GM18505 (cell line): ENCODE data around the gene ALOXE3.

Experiments used
- ATAC-seq: cut with Tn5 transposase; IDR thresholded peaks from one replicate; pipeline ENCODE4 v1.9.1; 2021; ENCODE audit not compliant: unreplicated experiment
- POLR2A ChIP-seq: IDR thresholded peaks from 4 replicates; pipeline ENCODE4 v1.6.1; 2011; ENCODE audit warnings: borderline replicate concordance; ENCODE audit not compliant: insufficient read depth, insufficient read length; ENCODE audit errors: extremely low read depth

ALOXE3 gene

DNA sequence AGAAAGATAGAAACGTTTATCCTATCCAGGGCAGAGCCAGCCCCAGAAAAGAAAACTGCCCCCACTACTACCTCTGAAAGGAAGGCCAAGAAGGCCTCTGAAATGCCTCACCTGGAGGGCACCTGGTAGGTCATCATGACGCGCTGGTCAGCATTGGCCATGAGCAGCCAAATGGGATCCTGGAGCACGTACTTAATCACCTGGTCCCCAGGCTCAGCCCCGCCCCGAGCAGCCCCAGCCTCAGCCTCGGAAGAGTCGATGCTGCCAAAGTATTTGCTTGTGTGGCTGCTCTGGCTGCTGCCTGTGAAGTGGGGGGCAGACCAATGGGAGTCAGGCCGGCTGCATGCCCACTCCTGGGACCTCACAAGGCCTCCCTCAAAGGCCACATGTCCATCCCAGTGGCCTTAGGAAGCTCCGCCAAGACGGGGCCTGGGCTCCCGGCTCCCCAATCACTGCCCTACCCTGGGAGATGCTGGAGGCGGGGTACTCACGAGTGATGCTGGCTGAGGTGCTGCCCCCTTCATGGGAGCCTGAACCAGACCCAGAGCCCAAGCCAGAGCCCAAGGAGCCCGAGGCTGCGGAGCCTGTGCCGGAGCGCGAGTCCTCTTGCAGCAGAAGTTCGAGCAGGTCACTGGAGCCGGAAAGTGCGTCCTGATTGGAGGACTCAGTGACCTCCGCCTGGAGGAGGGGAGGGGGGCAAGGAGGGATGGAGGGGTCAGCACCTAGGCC is 24.0 kb upstream of the ALOXE3 start:
- ATAC-seq: no peak
- no peak for TF ChIP-seq POLR2A

DNA sequence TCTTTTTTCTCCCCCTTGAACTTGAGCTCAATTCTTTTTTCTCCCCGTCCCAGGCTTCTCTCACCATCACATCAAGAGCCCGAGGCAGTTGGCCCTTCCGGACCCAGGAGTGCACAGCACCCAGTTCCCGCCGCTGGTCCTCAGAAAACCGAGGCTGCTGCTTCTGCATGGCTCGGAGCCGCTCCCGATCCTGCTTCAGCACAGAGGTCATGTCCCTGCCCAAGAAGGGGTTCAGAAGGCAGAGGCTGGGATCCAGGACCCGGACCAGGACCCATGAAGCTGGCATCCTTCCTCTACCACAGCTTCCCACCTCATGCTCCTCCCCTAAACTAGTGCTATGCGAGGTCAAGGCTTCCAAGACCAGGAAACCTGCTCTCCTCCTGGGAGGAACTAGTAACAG is 23.4 kb upstream of the ALOXE3 start:
- no peak for ATAC-seq

DNA sequence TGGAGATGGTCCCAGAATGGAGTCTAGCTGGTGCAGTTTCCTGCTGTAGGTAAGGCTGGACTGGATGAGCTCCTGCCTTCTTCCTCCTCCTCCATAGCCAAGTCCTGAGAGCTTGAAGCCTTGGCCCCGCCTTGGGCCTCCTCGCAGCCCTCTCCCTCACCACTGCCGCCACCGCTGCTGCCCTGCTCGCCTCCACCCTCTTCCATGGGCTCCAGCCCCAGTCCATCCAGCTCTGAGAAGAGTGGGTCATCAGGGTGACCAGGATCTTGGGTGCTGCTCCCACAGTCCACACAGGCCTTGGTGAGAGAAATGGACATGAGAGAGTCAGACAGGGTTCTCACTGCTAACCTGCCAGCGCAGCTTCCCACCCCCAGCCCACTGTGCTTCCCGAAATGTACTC is 22.7 kb upstream of the ALOXE3 start:
- TF ChIP-seq POLR2A: no peak

More for the DNA sequence above, 23.4 kb upstream of the ALOXE3 start:
- TF ChIP-seq POLR2A: no peak

DNA sequence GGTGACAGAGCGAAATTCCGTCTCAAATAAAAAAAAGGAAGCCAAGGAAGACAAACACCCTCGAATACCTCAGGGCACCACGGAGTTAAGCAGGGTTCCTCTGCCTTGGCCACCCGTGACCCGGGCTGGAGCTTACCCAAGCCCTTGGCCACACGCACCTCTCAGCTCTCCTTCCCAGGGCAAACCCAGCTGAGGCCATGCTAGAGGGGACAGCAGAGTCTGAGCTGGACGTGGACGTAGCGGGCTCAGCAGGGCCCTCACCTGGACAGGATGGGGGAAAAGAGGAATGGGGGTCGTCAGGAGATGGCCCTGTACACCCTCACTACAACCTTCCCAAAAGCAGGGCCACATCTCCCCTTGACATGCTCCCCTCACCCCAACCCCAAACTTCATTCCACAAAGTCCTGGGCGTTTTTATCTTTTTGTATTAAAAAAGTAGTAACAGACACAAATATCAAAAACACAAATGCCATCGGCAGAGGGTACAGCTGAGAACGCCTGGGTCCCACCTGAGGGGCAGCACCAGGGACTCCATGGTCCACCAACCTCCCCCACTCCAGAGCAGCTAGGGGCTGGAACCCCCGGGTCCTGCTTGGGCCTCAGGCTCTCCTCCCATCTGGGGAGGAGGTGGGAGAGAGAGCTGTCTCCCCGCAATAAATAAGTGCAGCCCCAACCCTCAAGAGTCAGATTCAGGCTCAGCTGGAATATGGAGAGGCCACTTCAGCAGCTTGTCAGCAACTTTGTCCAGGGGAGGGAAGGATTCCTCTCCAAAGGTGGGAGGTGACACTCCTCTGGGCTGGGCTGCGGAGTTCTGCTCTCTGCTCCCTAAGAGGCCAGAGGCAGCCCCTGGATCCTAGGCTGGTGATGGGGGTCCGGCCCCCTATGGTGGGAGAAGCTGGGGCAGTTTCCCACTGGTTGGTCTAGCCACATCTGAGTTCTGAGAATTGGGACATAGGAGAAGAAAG is 22.0 kb upstream of the ALOXE3 start:
- ATAC-seq: no peak
- no peak for TF ChIP-seq POLR2A

More for the DNA sequence above, 22.7 kb upstream of the ALOXE3 start:
- ATAC-seq: no peak

DNA sequence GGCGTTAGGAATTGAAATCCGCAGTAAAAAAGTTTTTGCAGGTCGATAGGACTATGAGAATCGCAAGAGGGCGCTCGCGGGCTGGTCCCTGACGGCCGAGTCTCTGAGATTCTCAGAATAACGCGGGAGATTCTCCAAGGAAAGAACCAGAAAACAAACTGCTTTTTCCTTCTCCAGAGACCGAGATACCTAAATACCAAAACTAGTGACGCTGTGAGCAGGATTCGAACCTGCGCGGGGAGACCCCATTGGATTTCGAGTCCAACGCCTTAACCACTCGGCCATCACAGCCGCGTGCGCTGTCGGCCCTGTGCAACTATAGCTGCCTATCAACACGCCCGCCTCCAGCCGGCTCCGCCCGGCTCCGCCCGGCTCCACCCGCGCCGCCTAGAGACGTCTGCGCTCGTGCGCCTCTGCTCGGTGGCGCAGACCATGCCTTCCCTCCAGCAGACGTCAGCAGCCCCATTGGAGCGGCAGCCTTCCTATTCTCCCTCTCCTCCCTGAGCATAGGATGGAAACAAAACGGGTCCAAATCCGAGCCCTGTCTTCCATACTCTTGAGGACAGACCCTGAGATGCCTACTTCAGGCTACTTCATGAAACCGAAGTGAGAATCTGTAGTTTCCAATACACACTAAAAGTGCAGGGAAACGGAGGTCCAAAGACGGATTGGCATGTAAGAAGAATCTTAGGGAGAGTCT is 20.5 kb upstream of the ALOXE3 start:
- peak; percentile 77 for ATAC-seq
- peak; percentile 51 for TF ChIP-seq POLR2A

DNA sequence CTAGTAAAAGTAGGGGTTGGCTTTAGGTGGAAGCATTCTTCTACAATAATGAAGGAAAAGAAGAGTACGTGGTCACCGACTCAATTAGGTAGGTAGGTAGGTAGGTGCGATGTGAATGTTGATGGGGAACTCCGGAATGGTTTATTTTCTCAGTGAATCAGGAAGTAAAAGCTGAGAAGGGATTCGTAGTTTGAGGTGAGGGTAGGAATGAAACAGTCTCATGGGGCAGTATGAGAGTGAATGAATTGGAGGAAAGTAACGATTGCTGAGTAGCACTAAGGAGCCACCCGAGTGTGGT is 20.0 kb upstream of the ALOXE3 start:
- no peak for TF ChIP-seq POLR2A
- ATAC-seq: no peak

DNA sequence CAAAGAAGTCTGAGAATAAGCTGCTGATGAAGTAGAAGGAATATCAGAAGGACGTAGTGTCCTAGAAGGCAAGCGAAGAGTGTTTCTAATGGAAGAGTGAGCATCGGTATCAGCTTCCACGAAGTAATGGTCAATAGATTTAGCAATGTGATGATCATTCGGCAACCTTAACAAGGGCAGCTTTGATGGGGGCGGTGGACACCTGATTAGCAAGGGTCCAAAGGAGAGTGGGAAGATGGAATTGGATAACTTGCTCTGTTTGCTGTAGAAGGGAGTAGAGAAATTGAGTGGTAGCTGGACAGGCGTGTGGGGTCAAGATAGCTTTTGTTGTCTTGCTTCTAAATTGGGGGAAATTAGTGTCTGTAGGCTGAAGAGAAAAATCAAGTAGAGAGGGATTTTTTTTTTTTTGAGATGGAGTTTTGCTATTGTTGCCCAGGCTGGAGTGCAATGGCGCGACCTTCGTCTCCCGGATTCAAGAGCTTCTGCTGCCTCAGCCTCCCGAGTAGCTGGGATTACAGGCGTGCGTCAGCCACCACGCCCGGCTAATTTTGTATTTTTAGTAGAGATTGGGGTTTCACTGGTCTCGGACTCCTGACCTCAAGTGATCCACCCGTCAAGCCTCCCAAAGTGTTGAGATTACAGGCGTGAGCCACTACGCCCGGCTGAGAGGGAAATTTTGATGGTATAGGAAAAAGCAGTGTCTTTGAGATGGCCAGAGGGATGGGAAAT is 19.5 kb upstream of the ALOXE3 start:
- TF ChIP-seq POLR2A: no peak
- ATAC-seq: no peak

DNA sequence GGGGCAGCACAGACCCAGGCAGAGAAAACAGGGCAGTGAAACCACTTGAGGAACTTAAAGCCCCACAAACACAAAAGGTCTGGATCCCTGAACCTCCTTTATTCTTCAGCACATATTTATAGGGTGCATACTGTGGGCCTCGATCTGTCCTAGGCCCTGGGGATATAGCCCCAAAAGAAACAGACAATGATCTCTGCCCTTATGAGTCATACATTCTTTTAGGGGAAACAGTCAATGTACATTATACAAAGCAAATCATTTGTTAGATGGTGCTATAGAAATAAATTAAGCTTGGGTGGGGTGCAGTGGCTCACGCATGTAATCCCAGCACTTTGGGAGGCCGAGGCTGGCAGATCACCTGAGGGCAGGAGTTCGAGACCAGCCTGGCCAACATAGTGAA is 15.6 kb upstream of the ALOXE3 start:
- TF ChIP-seq POLR2A: no peak
- no peak for ATAC-seq

DNA sequence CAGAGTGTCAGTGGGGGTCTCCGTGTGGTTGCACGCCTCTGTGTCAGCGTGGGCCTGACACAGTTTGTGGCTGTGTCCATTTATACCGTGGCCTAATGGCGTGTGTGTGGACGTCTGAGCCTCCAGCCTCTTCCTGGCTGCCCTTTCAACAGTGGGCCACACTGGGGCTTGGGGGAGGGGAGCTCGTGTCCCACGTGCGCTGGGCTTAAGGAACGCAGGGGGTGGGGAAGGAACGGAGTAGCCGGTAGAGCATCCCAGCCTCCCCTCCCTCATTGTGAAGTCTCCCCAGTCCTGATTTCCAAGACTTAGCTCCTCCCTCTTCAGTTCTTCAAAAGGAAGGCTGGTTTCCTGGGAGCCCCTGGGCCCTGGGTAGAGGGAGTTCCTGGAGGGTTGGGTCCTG is 15.1 kb upstream of the ALOXE3 start:
- no peak for ATAC-seq
- no peak for TF ChIP-seq POLR2A

DNA sequence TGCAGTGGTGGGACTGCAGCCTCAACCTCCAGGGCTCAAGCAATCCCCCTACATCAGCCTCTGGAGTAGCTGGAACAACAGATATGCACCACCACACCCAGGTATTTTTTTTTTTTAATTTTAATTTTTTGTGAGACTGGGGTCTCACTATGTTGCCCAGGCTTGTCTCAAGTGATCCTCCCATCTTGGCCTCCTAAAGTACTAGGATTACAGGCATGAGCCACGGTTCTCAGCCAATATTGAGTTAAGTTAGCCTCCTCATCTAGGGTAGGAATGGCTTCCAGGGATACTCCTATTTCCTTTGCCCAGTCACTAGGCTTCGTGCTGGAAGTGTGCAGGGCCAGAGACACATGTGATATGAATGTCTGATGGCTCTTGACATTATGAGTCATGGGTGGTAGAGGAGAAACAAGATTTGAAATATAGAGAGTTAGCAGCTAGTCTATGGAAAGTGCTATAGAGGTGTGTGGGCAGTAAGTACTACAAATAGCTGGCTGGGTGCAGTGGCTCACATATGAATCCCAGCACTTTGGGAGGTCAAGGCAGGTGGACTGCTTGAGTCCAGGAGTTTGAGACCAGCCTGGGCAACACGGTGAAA is 13.6 kb upstream of the ALOXE3 start:
- ATAC-seq: no peak
- no peak for TF ChIP-seq POLR2A

DNA sequence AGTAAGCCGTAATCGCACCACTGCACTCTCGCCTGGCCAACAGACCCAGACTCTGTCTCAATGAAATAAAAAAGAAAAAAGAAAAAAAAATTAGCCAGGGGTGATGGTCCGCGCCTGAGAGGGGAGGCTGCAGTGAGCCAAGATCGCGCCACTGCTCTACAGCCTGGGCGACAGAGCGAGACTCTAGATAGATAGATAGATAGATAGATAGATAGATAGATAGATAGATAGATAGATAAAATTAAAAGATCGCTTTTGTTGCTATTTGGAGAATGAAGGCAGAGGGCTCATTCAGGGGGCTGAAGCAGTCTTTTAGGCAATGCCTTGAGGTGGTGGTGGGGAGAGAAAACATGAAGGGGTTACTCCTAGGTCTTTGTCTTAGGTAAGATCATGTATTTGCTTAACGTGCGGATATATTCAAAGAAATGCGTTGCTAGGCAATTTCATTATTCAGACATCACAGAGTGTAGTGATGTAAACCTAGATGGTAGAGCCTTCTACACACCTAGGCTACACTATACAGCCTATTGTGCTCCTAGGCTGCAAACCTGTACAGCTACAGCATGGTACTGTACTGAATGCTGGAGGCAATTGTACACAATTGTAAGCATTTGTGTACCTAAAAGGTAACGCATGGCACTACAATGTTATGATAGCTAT is 9.9 kb upstream of the ALOXE3 start:
- ATAC-seq: no peak
- TF ChIP-seq POLR2A: no peak

DNA sequence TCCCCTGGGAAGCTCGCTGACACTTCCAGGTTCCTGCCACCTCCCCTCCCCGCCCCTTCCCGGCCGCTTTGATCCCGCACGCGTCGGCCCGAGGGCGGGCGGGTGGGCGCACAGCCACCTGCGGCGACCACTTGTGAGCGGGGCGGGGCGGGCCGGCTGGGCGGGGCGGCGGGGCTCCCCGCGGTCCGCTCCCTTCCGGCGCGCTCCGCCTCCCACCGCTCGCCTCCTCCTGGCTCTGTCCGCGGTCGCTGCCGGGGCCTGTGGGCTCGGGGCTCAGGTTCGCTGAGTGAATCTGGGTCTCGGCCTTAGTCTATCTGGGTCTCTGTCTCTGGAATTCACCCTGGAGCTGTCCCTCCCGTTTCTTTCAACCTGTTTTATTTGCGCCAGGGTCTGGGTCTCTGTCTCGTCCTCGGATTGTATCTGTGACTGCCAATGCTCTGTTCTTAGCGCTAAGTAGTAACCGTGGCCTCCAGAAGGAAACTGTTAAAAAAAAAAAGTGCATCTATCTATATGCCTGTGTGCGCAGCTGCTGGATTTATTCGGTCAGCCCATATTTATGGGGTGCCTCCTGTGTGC is 8.3 kb upstream of the ALOXE3 start:
- peak; percentile 31 for ATAC-seq
- TF ChIP-seq POLR2A: peak; percentile 43
